IPS DF 4.7 (cell line): ENCODE measurements around the gene CENPX.

Source experiments
- DNase-seq: peaks from one replicate; pipeline ENCODE4 v3.0.0-alpha.2; 2013; ENCODE audit warnings: low spot score; ENCODE audit errors: extremely low read depth

CENPX gene

GRCh38 chr17:81980707-81981343, 41.9 kb downstream of the CENPX start:
- DNase-seq, result no peak

DNA sequence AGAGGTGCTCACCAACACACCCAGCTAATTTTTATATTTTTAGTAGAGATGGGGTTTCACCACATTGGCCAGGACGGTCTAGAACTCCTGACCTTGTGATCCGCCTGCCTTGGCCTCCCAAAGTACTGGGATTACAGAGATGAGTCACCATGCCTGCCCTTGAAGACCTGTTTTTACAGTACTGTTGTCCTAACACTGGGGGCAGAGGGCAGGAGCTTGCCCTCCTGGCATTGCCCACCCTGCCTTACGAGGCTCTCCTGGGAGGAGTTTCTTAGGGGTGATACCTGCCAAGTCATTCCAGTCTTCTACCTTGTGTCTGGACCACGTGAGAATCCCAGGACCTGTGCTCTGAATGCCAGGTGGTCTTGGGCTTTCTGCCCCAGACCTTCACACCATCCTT, 42.6 kb downstream of the CENPX start:
- no peak for DNase-seq

- no peak for DNase-seq
These were observed 44.0 kb downstream of the CENPX start for GRCh38 chr17:81978524-81979298.

GRCh38 chr17:81977211-81977808, 45.4 kb downstream of the CENPX start, which contains the start of gene ASPSCR1:
Gene ASPSCR1 (plus strand): TSS chr17:81977629. CDS start chr17:81977647, 18 bp downstream.
- no peak for DNase-seq

- no peak for DNase-seq
These were observed 46.1 kb downstream of the CENPX start for GRCh38 chr17:81976332-81977210.

- no peak for DNase-seq
These were observed 49.2 kb downstream of the CENPX start for GRCh38 chr17:81973432-81973831.

GRCh38 chr17:81968850-81969812, 53.5 kb downstream of the CENPX start:
- no peak for DNase-seq
